Measurements from ENCODE around the gene DBNL.
"Not testable (repeated sequence)": the region's sequence is repeated elsewhere in the genome, so short reads cannot be mapped to it uniquely, and the experiment has no call there.

The DBNL gene

GRCh38 chr7:44044315-44045225, at the start of gene DBNL:
Gene DBNL (plus strand): TSS chr7:44044702. CDS start chr7:44044738, 36 bp downstream.
- no peak for TF ChIP-seq CTCF (IDR thresholded peaks at IDR 0.05; ENCODE audit: borderline replicate concordance, insufficient read depth, low read depth, low read length)
- H3K4me3 ChIP-seq (ENCODE audit: low read depth, low read length): peak within 1 kb of the TSS; percentile 99

DNA sequence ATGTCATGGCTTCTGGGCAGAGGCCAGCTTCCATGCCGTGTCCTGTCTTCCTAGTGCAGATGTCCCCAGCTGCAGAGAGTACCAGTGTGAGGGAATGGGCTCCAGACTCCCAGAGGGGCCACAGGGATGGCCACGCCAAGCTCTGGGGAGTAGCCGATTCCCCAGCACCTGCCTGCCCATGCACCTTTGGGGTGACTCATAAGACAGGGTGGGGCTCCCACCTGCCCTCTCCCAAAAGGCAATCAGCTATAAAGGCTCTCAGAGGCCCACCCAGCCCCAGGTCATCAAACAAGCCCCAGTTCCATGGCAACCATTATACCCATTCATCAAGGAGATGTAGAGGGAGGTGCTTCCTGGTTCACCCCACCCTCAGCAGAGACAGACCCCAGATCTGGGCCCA, 47.0 kb upstream of the DBNL start, which contains the start of gene SPDYE1:
Gene SPDYE1 (plus strand): TSS at position 366 of the 400 bp plus-strand sequence. CDS start 2,053 bp downstream, outside the sequence.
- not testable (repeated sequence) for H3K4me3 ChIP-seq (ENCODE audit: low read depth, low read length)

GRCh38 chr7:44012081-44012480, 32.4 kb upstream of the DBNL start:
- H3K4me3 ChIP-seq (ENCODE audit: low read depth, low read length): not testable (repeated sequence)

- not testable (repeated sequence) for H3K4me3 ChIP-seq (ENCODE audit: low read depth, low read length)
Observed at GRCh38 chr7:44015090-44015489, 29.4 kb upstream of the DBNL start.

- peak overlapping the region; percentile 80 for H3K4me3 ChIP-seq (ENCODE audit: low read depth, low read length)
- TF ChIP-seq CTCF (IDR thresholded peaks at IDR 0.05; ENCODE audit: borderline replicate concordance, insufficient read depth, low read depth, low read length): peak; percentile 69
Observed at GRCh38 chr7:44018857-44019807, 25.4 kb upstream of the DBNL start.

DNA sequence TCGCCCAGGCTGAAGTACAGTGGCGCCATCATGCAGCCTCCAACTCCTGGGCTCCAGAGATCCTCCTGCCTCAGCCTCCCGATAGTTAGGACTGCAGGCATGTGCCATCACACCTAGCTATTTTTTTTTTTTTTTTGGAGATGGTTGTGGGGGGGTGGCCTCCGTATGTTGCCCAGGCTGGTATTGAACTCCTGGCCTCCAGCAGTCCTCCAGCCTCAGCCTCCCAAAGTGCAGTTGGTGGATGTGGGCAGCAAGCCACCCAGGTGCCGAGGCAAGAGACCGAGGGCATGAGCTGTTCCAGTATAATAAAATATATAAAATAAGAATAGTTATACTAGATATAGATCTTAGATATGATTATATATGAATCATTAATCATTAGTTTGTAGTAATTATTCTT, 24.7 kb upstream of the DBNL start:
- not testable (repeated sequence) for H3K4me3 ChIP-seq (ENCODE audit: low read depth, low read length)

GRCh38 chr7:44022069-44022468, 22.4 kb upstream of the DBNL start:
- not testable (repeated sequence) for H3K4me3 ChIP-seq (ENCODE audit: low read depth, low read length)

- H3K4me3 ChIP-seq (ENCODE audit: low read depth, low read length): not testable (repeated sequence)
Observed at GRCh38 chr7:44022796-44023467, 21.6 kb upstream of the DBNL start.

DNA sequence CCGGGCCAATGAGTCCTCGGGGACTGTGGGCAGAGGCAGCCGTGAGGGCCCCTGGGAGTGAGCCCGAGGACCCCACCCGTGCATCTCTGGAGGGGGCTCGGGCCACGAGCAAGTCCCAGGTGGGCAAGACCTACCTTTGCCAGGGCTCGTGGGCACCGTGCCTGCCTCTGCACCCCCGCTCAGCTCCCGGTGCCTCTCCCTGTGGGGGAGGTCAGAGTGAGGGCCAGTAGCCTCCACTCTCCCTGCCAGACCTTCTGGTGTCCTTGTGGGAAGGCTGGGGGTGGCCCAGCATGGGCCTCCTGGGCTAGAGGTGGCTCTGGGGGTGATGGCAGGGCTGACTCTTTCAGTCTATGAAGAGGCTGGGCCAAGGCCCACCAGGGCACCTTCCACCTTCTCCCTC, 15.1 kb upstream of the DBNL start:
- H3K4me3 ChIP-seq (ENCODE audit: low read depth, low read length): not testable (repeated sequence)

DNA sequence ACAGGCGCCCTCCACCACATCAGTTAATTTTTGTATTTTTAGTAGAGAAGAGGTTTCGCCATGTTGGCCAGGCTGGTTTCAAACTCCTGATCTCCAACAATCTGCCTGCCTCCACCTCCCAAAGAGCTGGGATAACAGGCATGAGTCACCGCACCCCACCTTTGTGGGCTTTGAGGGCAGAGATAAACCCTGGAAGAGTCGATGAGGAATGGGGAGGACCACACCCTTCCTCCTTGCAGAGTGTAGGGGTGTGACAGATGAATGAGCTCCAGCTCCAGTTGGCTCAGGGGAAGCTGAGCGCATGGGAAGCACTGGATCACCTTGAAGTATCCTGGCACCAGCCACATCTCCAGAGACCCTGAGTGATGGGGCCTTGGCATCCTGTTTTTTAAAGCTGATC, 14.5 kb upstream of the DBNL start:
- not testable (repeated sequence) for H3K4me3 ChIP-seq (ENCODE audit: low read depth, low read length)

GRCh38 chr7:44031319-44031718, 13.2 kb upstream of the DBNL start:
- not testable (repeated sequence) for H3K4me3 ChIP-seq (ENCODE audit: low read depth, low read length)

DNA sequence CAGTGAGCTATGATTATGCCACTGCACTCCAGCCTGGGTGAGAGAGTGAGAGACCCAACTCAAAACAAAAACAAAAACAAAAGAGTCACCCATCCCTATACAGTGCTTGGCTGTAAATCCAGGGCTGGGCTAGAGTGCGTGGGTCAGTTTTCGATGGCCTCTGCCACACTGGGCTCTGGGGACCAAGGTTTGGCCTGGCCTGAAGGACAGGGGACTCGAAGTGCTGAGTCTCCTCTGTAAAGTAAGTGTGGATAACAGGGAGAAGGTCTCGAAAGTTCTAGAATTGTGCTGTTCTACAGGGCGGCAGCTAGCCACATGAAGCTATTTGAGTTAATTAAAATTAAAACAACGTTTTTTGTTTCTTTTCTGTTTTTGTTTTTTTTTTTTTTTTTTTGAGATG, 12.5 kb upstream of the DBNL start:
- not testable (repeated sequence) for H3K4me3 ChIP-seq (ENCODE audit: low read depth, low read length)

DNA sequence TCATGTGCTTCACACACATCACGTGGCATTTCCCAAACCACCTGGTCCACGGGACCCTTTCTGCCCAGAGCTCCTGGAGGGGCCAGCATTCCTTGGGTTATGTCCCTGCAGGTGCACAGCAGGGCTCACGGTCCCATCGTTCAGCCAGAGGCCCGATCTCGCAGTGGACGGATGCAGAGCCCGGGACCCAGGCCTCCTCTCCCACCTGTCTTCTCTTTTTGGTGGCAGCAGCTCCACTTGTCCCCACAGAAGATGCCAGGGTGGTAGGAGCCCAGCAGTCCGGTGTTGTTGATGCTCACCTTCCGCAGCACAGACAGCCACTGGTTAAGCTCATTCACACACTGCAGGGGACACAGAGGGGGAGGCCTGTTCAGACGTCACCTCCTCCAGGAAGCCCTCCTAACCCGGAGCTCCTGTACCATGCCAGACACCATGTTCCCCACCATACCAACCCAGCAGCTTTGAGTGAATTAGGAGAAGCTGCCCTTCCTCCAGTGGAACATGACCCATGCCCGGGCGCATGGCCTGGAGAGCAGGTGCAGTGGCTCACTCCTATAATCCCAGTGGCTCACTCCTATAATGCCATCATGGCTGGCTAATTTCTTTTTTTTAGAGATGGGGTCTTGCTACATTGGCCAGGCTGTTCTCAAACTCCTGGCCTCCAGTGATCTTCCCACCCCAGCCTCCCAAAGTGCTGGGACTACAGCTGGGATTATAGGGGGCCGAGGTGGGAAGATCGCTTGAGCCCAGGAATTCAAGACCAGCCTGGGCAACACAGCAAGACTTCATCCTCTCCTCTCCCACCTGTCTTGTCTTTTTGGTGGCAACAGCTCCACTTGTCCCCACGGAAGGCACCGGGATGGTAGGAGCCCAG, 10.3 kb upstream of the DBNL start:
- H3K4me3 ChIP-seq (ENCODE audit: low read depth, low read length): not testable (repeated sequence)

DNA sequence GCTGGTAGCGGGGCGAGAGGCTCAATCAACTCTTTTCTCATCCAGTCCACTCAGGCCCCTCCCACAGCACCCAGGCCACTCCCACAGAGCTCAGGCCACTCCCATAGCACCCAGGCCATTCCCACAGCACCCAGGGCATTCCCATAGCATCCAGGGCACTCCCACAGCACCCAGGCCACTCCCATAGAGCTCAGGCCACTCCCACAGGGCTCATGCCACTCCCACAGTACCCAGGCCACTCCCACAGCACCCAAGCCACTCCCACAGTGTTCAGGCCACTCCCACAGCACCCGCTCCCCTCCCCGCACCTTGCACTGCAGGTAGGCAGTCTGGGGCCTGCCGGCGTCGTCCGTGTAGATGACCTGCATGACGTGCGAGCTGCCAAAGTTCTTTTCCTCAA, 8.1 kb upstream of the DBNL start:
- H3K4me3 ChIP-seq (ENCODE audit: low read depth, low read length): not testable (repeated sequence)

- not testable (repeated sequence) for H3K4me3 ChIP-seq (ENCODE audit: low read depth, low read length)
Observed at GRCh38 chr7:44037951-44038350, 6.6 kb upstream of the DBNL start.

DNA sequence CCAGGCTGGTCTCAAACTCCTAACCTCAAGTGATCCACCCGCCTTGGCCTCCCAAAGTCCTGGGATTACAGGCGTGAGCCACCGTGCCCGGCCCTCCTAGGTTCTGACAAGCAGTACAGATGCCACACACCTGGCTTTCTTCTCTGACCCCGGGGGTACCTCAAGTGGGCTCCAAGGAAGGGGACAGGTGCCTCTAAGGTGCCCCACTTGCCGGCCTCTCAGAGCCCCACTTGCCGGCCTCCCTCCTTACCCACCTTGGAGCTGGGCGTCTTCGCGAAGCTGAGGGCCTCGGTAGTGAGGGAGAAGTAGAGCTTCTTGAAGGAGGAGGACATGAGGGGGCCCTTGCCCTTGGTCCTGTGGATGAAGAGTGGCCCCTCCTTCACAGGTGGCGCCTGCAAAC, 5.9 kb upstream of the DBNL start:
- H3K4me3 ChIP-seq (ENCODE audit: low read depth, low read length): not testable (repeated sequence)

All from GM12875 (cell line).